ENCODE data around the gene NKTR. TPM values are rescaled to one million over a fixed set of nuclear protein-coding genes. Genes with fewer than 3 reads are reported as not detected.
"Not testable (repeated sequence)": the region's sequence is repeated elsewhere in the genome, so short reads cannot be mapped to it uniquely, and the experiment has no call there.

The NKTR gene
- 10.7 and 15.5 TPM in 2 replicates for total RNA-seq (2014; rRNA removed; shearing (Covaris generic))

GRCh38 chr3:42600111-42600957, at the start of gene NKTR:
NKTR (plus strand) TSS chr3:42600686; CDS start chr3:42601007, 321 bp downstream.
- DNase-seq (ENCODE audit: low read depth), result peak; percentile 98

GRCh38 chr3:42552830-42553229, 47.7 kb upstream of the NKTR start:
- no peak for DNase-seq (ENCODE audit: low read depth)

GRCh38 chr3:42556089-42556632, 44.3 kb upstream of the NKTR start:
- no peak for DNase-seq (ENCODE audit: low read depth)

GRCh38 chr3:42556817-42557216, 43.7 kb upstream of the NKTR start:
- not testable (repeated sequence) for DNase-seq (ENCODE audit: low read depth)

GRCh38 chr3:42557854-42558253, 42.6 kb upstream of the NKTR start:
- no peak for DNase-seq (ENCODE audit: low read depth)

- DNase-seq (ENCODE audit: low read depth), result no peak
These were observed 38.2 kb upstream of the NKTR start for GRCh38 chr3:42562047-42562907.

GRCh38 chr3:42569593-42570142, 30.8 kb upstream of the NKTR start:
- DNase-seq (ENCODE audit: low read depth), result no peak

GRCh38 chr3:42572278-42572677, 28.2 kb upstream of the NKTR start:
- DNase-seq (ENCODE audit: low read depth), result peak; percentile 26

- DNase-seq (ENCODE audit: low read depth), result no peak
These were observed 25.2 kb upstream of the NKTR start for GRCh38 chr3:42575137-42575741.

- no peak for DNase-seq (ENCODE audit: low read depth)
These were observed 22.4 kb upstream of the NKTR start for GRCh38 chr3:42578054-42578453.

- not testable (repeated sequence) for DNase-seq (ENCODE audit: low read depth)
These were observed 21.1 kb upstream of the NKTR start for GRCh38 chr3:42579346-42579745.

- DNase-seq (ENCODE audit: low read depth), result no peak
These were observed 19.1 kb upstream of the NKTR start for GRCh38 chr3:42581400-42581708.

- peak; percentile 96 for DNase-seq (ENCODE audit: low read depth)
These were observed 18.6 kb upstream of the NKTR start, which contains the start of gene SEC22C for GRCh38 chr3:42581709-42582473. SEC22C (minus strand) TSS chr3:42581967; CDS start chr3:42569046, 12,921 bp downstream.

- no peak for DNase-seq (ENCODE audit: low read depth)
These were observed 17.9 kb upstream of the NKTR start for GRCh38 chr3:42582474-42583070.

GRCh38 chr3:42588625-42589024, 11.9 kb upstream of the NKTR start:
- DNase-seq (ENCODE audit: low read depth), result no peak

- DNase-seq (ENCODE audit: low read depth), result no peak
These were observed 10.9 kb upstream of the NKTR start for GRCh38 chr3:42589382-42590109.

GRCh38 chr3:42590989-42591756, 9.3 kb upstream of the NKTR start:
- peak; percentile 7 for DNase-seq (ENCODE audit: low read depth)

GRCh38 chr3:42591811-42592210, 8.7 kb upstream of the NKTR start:
- DNase-seq (ENCODE audit: low read depth), result no peak

GRCh38 chr3:42593635-42594034, 6.9 kb upstream of the NKTR start:
- no peak for DNase-seq (ENCODE audit: low read depth)

Data from Daoy (cell line).